ENCODE data around the gene KLF18.

DNA sequence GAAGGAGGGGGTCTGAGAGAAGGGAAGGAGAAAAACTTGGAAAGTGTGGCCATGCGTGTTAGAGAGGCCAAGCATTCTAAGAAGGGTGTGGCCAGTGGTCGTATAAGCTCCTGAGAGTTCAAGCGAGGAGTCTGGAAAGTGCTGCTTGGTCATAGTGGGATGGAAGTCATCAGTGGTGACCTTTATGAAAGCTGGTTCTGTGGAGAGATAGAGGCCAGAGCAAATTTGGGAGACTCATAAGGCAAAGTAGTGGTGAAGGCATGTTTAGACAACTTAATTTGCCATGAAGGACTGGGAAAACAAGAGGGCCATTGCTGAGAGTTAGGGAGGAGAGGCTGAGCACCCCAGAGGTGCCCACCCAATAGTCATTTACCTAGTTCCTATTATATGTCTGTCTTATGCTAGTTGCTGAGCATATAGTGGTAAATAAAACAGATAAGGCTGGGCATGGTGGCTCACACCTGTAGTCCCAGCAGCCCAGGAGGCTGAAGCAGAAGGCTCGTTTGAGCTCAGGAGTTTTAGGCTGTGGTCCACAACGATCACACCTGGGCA, 21.0 kb downstream of the KLF18 start:
- TF ChIP-seq, protein P1, sequence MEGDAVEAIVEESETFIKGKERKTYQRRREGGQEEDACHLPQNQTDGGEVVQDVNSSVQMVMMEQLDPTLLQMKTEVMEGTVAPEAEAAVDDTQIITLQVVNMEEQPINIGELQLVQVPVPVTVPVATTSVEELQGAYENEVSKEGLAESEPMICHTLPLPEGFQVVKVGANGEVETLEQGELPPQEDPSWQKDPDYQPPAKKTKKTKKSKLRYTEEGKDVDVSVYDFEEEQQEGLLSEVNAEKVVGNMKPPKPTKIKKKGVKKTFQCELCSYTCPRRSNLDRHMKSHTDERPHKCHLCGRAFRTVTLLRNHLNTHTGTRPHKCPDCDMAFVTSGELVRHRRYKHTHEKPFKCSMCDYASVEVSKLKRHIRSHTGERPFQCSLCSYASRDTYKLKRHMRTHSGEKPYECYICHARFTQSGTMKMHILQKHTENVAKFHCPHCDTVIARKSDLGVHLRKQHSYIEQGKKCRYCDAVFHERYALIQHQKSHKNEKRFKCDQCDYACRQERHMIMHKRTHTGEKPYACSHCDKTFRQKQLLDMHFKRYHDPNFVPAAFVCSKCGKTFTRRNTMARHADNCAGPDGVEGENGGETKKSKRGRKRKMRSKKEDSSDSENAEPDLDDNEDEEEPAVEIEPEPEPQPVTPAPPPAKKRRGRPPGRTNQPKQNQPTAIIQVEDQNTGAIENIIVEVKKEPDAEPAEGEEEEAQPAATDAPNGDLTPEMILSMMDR (IDR thresholded peaks at IDR 0.05; ENCODE audit: low read depth, low read length): no peak
- no peak for TF ChIP-seq EZH2phosphoT487 (IDR thresholded peaks at IDR 0.05; ENCODE audit: low read depth)
